Left colon (tissue), 2 donors: ENCODE results near the gene EPHB1. TPM values are rescaled to one million over a fixed set of nuclear protein-coding genes. Genes with fewer than 3 reads are reported as not detected.
"Not testable (repeated sequence)": the region's sequence is repeated elsewhere in the genome, so short reads cannot be mapped to it uniquely, and the experiment has no call there.

Experiments
- ATAC-seq: fragments of 200-7000 bp; cut with Tn5 transposase; one replicate; pipeline ENCODE4 v1.9.1; 2020; ENCODE audit warnings: mild to moderate bottlenecking, moderate library complexity
- DNase-seq, 2 donors: peaks; one replicate each; pipeline ENCODE4 v3.0.0-alpha.2; 2020
- intact Hi-C, 2 donors: fragments of 100-400 bp; cut with DNase I in 1 of 2; cut with micrococcal nuclease in 1 of 2; formaldehyde crosslinking; loops; one replicate each; pipeline versions ENCODE4 v1.11.2 to v1.14.0; 2022; cut with DNase I, micrococcal nuclease
- total RNA-seq, 2 donors: library from RNA; stranded (reverse); fragmentation: NEBNext Ultra II Directional; extraction: Animal tissue kit (Norgen Biotek cat#: 25700); gene quantifications; one replicate each; pipeline ENCODE4 v1.2.1, GENCODE V29; 2021
- donor health status: DM: no; HTN: no; CAD: no.
- donor health status: DM: yes; HTN: yes; CAD: no.

The EPHB1 gene
- total RNA-seq, 2 donors from 2014 or later, result 0.31 to 1.1 TPM

GRCh38 chr3:135000465-135000864 lies 205.4 kb downstream of the EPHB1 start:
- DNase-seq (no peak), ATAC-seq (no peak)
- intact Hi-C loops, result no loop called here

- intact Hi-C loops, DNase-seq, ATAC-seq: not testable (repeated sequence)
Measured at GRCh38 chr3:135005616-135006015, 210.6 kb downstream of the EPHB1 start.

GRCh38 chr3:135007607-135008006 lies 212.5 kb downstream of the EPHB1 start:
- intact Hi-C loops, result no loop called here
- DNase-seq (no peak), ATAC-seq (no peak)

GRCh38 chr3:135008326-135008725 lies 213.3 kb downstream of the EPHB1 start:
- no peak for DNase-seq
- no peak for ATAC-seq
- intact Hi-C loops, result no loop called here

- intact Hi-C loops, result no loop called here
- no peak for DNase-seq
- no peak for ATAC-seq
Measured at GRCh38 chr3:135009014-135009413, 214.0 kb downstream of the EPHB1 start.

- no peak for DNase-seq
- intact Hi-C loops, result no loop called here
- no peak for ATAC-seq
Measured at GRCh38 chr3:135012101-135012500, 217.0 kb downstream of the EPHB1 start.

- ATAC-seq, result no peak
- intact Hi-C loops, result no loop called here
- no peak for DNase-seq
Measured at GRCh38 chr3:135013206-135013605, 218.1 kb downstream of the EPHB1 start.

GRCh38 chr3:135014566-135014965 lies 219.5 kb downstream of the EPHB1 start:
- ATAC-seq (no peak), DNase-seq (no peak)
- intact Hi-C loops, result no loop called here

GRCh38 chr3:135017003-135017893 lies 222.2 kb downstream of the EPHB1 start:
- ATAC-seq (no peak), DNase-seq (no peak)
- intact Hi-C loops, result no loop called here

GRCh38 chr3:135018149-135018923 lies 223.3 kb downstream of the EPHB1 start:
- intact Hi-C loops, result no loop called here
- DNase-seq (no peak), ATAC-seq (no peak)

GRCh38 chr3:135020181-135020580 lies 225.1 kb downstream of the EPHB1 start:
- DNase-seq (no peak), ATAC-seq (no peak)
- intact Hi-C loops, result no loop called here

GRCh38 chr3:135023996-135024658 lies 229.1 kb downstream of the EPHB1 start:
- ATAC-seq, result no peak
- no peak for DNase-seq
- intact Hi-C loops, result no loop called here

GRCh38 chr3:135030768-135031615 lies 235.9 kb downstream of the EPHB1 start:
- intact Hi-C loops, result loop anchor here in 1 of 2 donors (10.0 kb wide), 1 partner anchor 76 kb away; no protein-coding TSS in a partner anchor
- not testable (repeated sequence) for ATAC-seq, DNase-seq

GRCh38 chr3:135033737-135034136 lies 238.7 kb downstream of the EPHB1 start:
- no peak for ATAC-seq
- DNase-seq, result no peak
- intact Hi-C loops, result loop anchor here in 1 of 2 donors (10.0 kb wide), 1 partner anchor 79 kb away; no protein-coding TSS in a partner anchor

- DNase-seq (no peak), ATAC-seq (no peak)
- intact Hi-C loops, result loop anchor here in 1 of 2 donors (10.0 kb wide), 1 partner anchor 80 kb away; no protein-coding TSS in a partner anchor
Measured at GRCh38 chr3:135034291-135034768, 239.3 kb downstream of the EPHB1 start.

- intact Hi-C loops, result loop anchor here in 1 of 2 donors (10.0 kb wide), 1 partner anchor 80 kb away; no protein-coding TSS in a partner anchor
- no peak for ATAC-seq
- DNase-seq, result no peak
Measured at GRCh38 chr3:135034891-135035440, 239.9 kb downstream of the EPHB1 start.

- no peak for ATAC-seq
- intact Hi-C loops, result loop anchor here in 1 of 2 donors (10.0 kb wide), 1 partner anchor 83 kb away; no protein-coding TSS in a partner anchor
- DNase-seq, result no peak
Measured at GRCh38 chr3:135038186-135038585, 243.1 kb downstream of the EPHB1 start.

GRCh38 chr3:135039536-135039935 lies 244.5 kb downstream of the EPHB1 start:
- not testable (repeated sequence) for ATAC-seq, DNase-seq
- intact Hi-C loops, result loop anchor here in 1 of 2 donors (10.0 kb wide), 1 partner anchor 85 kb away; no protein-coding TSS in a partner anchor
